SK-N-SH (cell line): ENCODE results near the gene TAB2. TPM values are rescaled to one million over a fixed set of nuclear protein-coding genes. Genes with fewer than 3 reads are reported as not detected.

Experiments used
- CTCF ChIA-PET: fragments of 300-600, 350-600 bp; formaldehyde crosslinking; extraction: SDS; loops from one replicate; lab custom pipeline; 2021; lab: Yijun Ruan, JAX
- POLR2A ChIA-PET: fragments of 350-600 bp; sonication (Branson Sonifier 250); formaldehyde crosslinking; extraction: SDS; loops from one replicate; lab custom pipeline; 2020; ENCODE audit warnings: antibody characterized with exemption, inconsistent platforms; lab: Yijun Ruan, JAX
- DNase-seq: peaks from one replicate; pipeline ENCODE4 v3.0.0; 2012
- H2AFZ ChIP-seq: fragments of 200-600 bp; sonication (generic); 2 replicates; pipeline ENCODE4 v1.8.1; 2016; ENCODE audit warnings: antibody characterized with exemption, mild to moderate bottlenecking, low read depth
- H3F3A ChIP-seq: fragments of 200-600 bp; sonication (generic); replicated peaks from 2 replicates; pipeline ENCODE3; 2016; ENCODE audit warnings: antibody characterized with exemption, mild to moderate bottlenecking; ENCODE audit not compliant: insufficient read depth
- H3K27ac ChIP-seq, 2 experiments: fragments of 200-500 bp in 1 of 2; fragments of 200-600 bp in 1 of 2; sonication (Bioruptor generic) in 1 of 2; sonication (generic), shearing (Covaris generic) in 1 of 2; 2 replicates each; pipeline versions ENCODE4 v1.5.1 to v1.6.1; 2014 to 2016; ENCODE audit warnings: low read depth in 2 of 2, inconsistent platforms in 1 of 2, low read length in 1 of 2, mild to moderate bottlenecking in 1 of 2, mixed read lengths in 1 of 2
- H3K27me3 ChIP-seq: fragments of 200-600 bp; sonication (generic), shearing (Covaris generic); 2 replicates; pipeline ENCODE4 v1.6.1; 2016; ENCODE audit warnings: mixed run types; ENCODE audit not compliant: insufficient read depth
- H3K36me3 ChIP-seq, 2 experiments: fragments of 200-500 bp in 1 of 2; fragments of 200-600 bp in 1 of 2; sonication (Bioruptor generic) in 1 of 2; sonication (generic) in 1 of 2; replicated peaks in 1 of 2; 2 replicates each; pipeline versions ENCODE3 to v1.5.1; 2014 to 2016; ENCODE audit warnings: low read length in 1 of 2, mild to moderate bottlenecking in 1 of 2; ENCODE audit not compliant: insufficient read depth in 2 of 2, control insufficient read depth in 1 of 2
- H3K4me1 ChIP-seq, 2 experiments: fragments of 200-500 bp in 1 of 2; fragments of 200-600 bp in 1 of 2; sonication (Bioruptor generic) in 1 of 2; sonication (generic), shearing (Covaris generic) in 1 of 2; 2 replicates each; pipeline versions ENCODE4 v1.5.1 to v1.6.1; 2014 to 2016; ENCODE audit warnings: low read depth in 1 of 2, low read length in 1 of 2, mixed run types in 1 of 2; ENCODE audit not compliant: insufficient read depth in 2 of 2, control insufficient read depth in 1 of 2
- H3K4me2 ChIP-seq: fragments of 200-600 bp; sonication (generic), shearing (Covaris generic); 2 replicates; pipeline ENCODE4 v1.6.1; 2017; ENCODE audit warnings: mixed run types
- H3K4me3 ChIP-seq, 2 experiments: fragments of 200-500 bp in 1 of 2; fragments of 200-600 bp in 1 of 2; sonication (Bioruptor generic) in 1 of 2; sonication (generic), shearing (Covaris generic) in 1 of 2; 2 replicates each; pipeline versions ENCODE4 v1.5.1 to v1.8.1; 2014 to 2016; ENCODE audit warnings: low read depth in 2 of 2, inconsistent platforms in 1 of 2, low read length in 1 of 2, mild to moderate bottlenecking in 1 of 2, mixed read lengths in 1 of 2, moderate library complexity in 1 of 2
- H3K79me2 ChIP-seq: fragments of 200-600 bp; sonication (generic); 2 replicates; pipeline ENCODE4 v1.8.1; 2017; ENCODE audit warnings: mild to moderate bottlenecking; ENCODE audit not compliant: insufficient read depth
- H3K9ac ChIP-seq: fragments of 200-600 bp; sonication (generic); 2 replicates; pipeline ENCODE4 v1.6.1; 2017; ENCODE audit warnings: mixed run types
- H3K9me2 ChIP-seq: fragments of 200-600 bp; sonication (generic); 2 replicates; pipeline ENCODE4 v1.6.1; 2017; ENCODE audit warnings: mixed run types
- H3K9me3 ChIP-seq: fragments of 200-600 bp; sonication (generic); 2 replicates; pipeline ENCODE4 v1.6.1; 2017; ENCODE audit warnings: mixed run types, mild to moderate bottlenecking, moderate library complexity
- H4K20me1 ChIP-seq: fragments of 200-600 bp; sonication (generic); 2 replicates; pipeline ENCODE4 v1.6.1; 2017; ENCODE audit warnings: mild to moderate bottlenecking, mixed run types; ENCODE audit not compliant: insufficient read depth
- CHD2 ChIP-seq: fragments of 150-350 bp; IDR thresholded peaks from 2 replicates; pipeline ENCODE4 v1.6.1; 2018; ENCODE audit warnings: low read length; ENCODE audit not compliant: partially characterized antibody
- CTCF ChIP-seq: fragments of 200-600 bp; sonication (generic); IDR thresholded peaks from 2 replicates; pipeline ENCODE4 v1.6.1; 2017; ENCODE audit warnings: antibody characterized with exemption, mild to moderate bottlenecking, moderate library complexity
- FOXM1 ChIP-seq: IDR thresholded peaks from 2 replicates; pipeline ENCODE4 v1.4.0; 2012; ENCODE audit warnings: low read depth, mild to moderate bottlenecking
- GABPA ChIP-seq: IDR thresholded peaks from 2 replicates; pipeline ENCODE4 v1.4.0; 2012; ENCODE audit warnings: low read depth, mild to moderate bottlenecking
- GATA2 ChIP-seq: sonication (generic); formaldehyde crosslinking; IDR thresholded peaks from 2 replicates; pipeline ENCODE4 v1.5.0; 2020; ENCODE audit warnings: mild to moderate bottlenecking, missing genetic modification reagents
- JUND ChIP-seq: IDR thresholded peaks from 2 replicates; pipeline ENCODE4 v1.4.0; 2012
- MAX ChIP-seq: IDR thresholded peaks from 2 replicates; pipeline ENCODE4 v1.4.0; 2012; ENCODE audit warnings: low read depth
- NFIC ChIP-seq: IDR thresholded peaks from 2 replicates; pipeline ENCODE4 v1.4.0; 2012; ENCODE audit warnings: borderline replicate concordance
- NRF1 ChIP-seq: IDR thresholded peaks from 2 replicates; pipeline ENCODE4 v1.6.1; 2012; ENCODE audit warnings: low read depth, mild to moderate bottlenecking, low read length
- RAD21 ChIP-seq: IDR thresholded peaks from 2 replicates; pipeline ENCODE4 v1.6.1; 2012; ENCODE audit warnings: mild to moderate bottlenecking, low read length
- RCOR1 ChIP-seq: fragments of 150-350 bp; IDR thresholded peaks from 2 replicates; pipeline ENCODE4 v1.6.1; 2017; ENCODE audit warnings: antibody characterized with exemption, low read length
- REST ChIP-seq: IDR thresholded peaks from 2 replicates; pipeline ENCODE4 v1.6.1; 2012; ENCODE audit warnings: mild to moderate bottlenecking, low read depth, low read length, moderate library complexity
- RXRA ChIP-seq: IDR thresholded peaks from 2 replicates; pipeline ENCODE4 v1.4.0; 2012; ENCODE audit warnings: low read depth, mild to moderate bottlenecking, borderline replicate concordance
- SIN3A ChIP-seq: IDR thresholded peaks from 2 replicates; pipeline ENCODE4 v1.6.1; 2012; ENCODE audit warnings: low read depth, mild to moderate bottlenecking, low read length, moderate library complexity, borderline replicate concordance
- SMC3 ChIP-seq: IDR thresholded peaks from 2 replicates; pipeline ENCODE4 v1.6.1; 2012; ENCODE audit warnings: low read depth, low read length, improper control_type of control experiment
- TAF1 ChIP-seq: IDR thresholded peaks from 2 replicates; pipeline ENCODE4 v1.6.1; 2012; ENCODE audit warnings: low read depth, mild to moderate bottlenecking, low read length, moderate library complexity, borderline replicate concordance
- USF1 ChIP-seq: IDR thresholded peaks from 2 replicates; pipeline ENCODE4 v1.4.0; 2012; ENCODE audit warnings: low read depth, borderline replicate concordance
- USF2 ChIP-seq: fragments of 150-350 bp; IDR thresholded peaks from 2 replicates; pipeline ENCODE4 v1.6.1; 2017; ENCODE audit warnings: antibody characterized with exemption, low read length, low read depth, borderline replicate concordance
- YY1 ChIP-seq: IDR thresholded peaks from 2 replicates; pipeline ENCODE4 v1.4.0; 2012; ENCODE audit warnings: low read depth, mild to moderate bottlenecking
- WGBS: methylation state at CpG from one replicate; pipeline ENCODE4 v1.1.6; 2017; ENCODE audit warnings: low lambda C conversion rate; 5-methylcytosine and 5-hydroxymethylcytosine counted together
- polyA plus RNA-seq, 3 experiments: library from polyadenylated mRNA; depleted of rRNA; stranded (reverse); fragments of >200 nt; gene quantifications; 2 replicates each; pipeline ENCODE4 v1.2.3, GENCODE V29; 2012

TAB2 gene
- polyA plus RNA-seq, 1 of the 3 experiments (the other 2 are of a cell fraction), result 24.4 TPM

GRCh38 chr6:149414821-149415220, 97.3 kb downstream of the TAB2 start:
- no peaks in the 10 kb centered on the region for H3K4me1 ChIP-seq
- ChIA-PET POLR2A (no interaction called here), CTCF (no interaction called here)
- no peak overlapping the region for H3K4me3 ChIP-seq
- no peaks in the 10 kb centered on the region for H3K9me2 ChIP-seq
- H2AFZ ChIP-seq, result no peak overlapping the region
- no peak overlapping the region for H3K9ac ChIP-seq
- H3K36me3 ChIP-seq, result peaks cover 20 to 26% of the 10 kb centered on the region in 2 experiments
- no peak overlapping the region for H3K27ac ChIP-seq
- no peaks in the 10 kb centered on the region for H3F3A ChIP-seq
- DNase-seq, result no peak
- no peaks in the 10 kb centered on the region for H4K20me1 ChIP-seq
- 97% methylated on average over 4 of the region's 4 CpGs for WGBS
- TF ChIP-seq USF2, result no peak
- TF ChIP-seq GABPA, result no peak
- no peak for TF ChIP-seq YY1
- TF ChIP-seq CHD2, result no peak
- TF ChIP-seq JUND, result no peak
- TF ChIP-seq RXRA, result no peak
- TF ChIP-seq REST, result no peak
- no peaks in the 10 kb centered on the region for H3K9me3 ChIP-seq
- no peaks in the 10 kb centered on the region for H3K79me2 ChIP-seq
- no peak overlapping the region for H3K4me2 ChIP-seq
- no peaks in the 10 kb centered on the region for H3K27me3 ChIP-seq

GRCh38 chr6:149419696-149420404, 102.3 kb downstream of the TAB2 start:
- H3K4me3 ChIP-seq, result no peak overlapping the region
- ChIA-PET POLR2A (no interaction called here), CTCF (interaction anchor here (1.1 to 6.1 kb wide), 2 partner anchors 12 to 102 kb away, joined by 3 to 41 read pairs; partner anchors contain the start of gene TAB2)
- H3K27ac ChIP-seq, result no peak overlapping the region
- H3K9ac ChIP-seq, result no peak overlapping the region
- H2AFZ ChIP-seq, result no peak overlapping the region
- no peaks in the 10 kb centered on the region for H3K4me1 ChIP-seq
- H3K27me3 ChIP-seq, result no peaks in the 10 kb centered on the region
- no peaks in the 10 kb centered on the region for H4K20me1 ChIP-seq
- no peaks in the 10 kb centered on the region for H3K9me2 ChIP-seq
- H3K79me2 ChIP-seq, result no peaks in the 10 kb centered on the region
- H3K9me3 ChIP-seq, result no peaks in the 10 kb centered on the region
- no peaks in the 10 kb centered on the region for H3K36me3 ChIP-seq
- H3F3A ChIP-seq, result no peaks in the 10 kb centered on the region
- WGBS, result 90% methylated on average over 13 of the region's 13 CpGs
- DNase-seq, result no peak
- H3K4me2 ChIP-seq, result no peak overlapping the region
- TF ChIP-seq GATA2 (CRISPR knock-in tag) (no peak), RCOR1 (no peak), FOXM1 (no peak), NFIC (no peak), RXRA (no peak), USF2 (no peak), TAF1 (no peak), NRF1 (no peak), CTCF (no peak), USF1 (no peak), SMC3 (no peak), RAD21 (no peak), YY1 (no peak), MAX (no peak), SIN3A (no peak)
